Measurements from ENCODE around the gene MRNIP. TPM values are rescaled to one million over a fixed set of nuclear protein-coding genes. Genes with fewer than 3 reads are reported as not detected.

Gene MRNIP
- total RNA-seq, 4 donors from 2014 or later: 17.9 to 50.6 (median 34.3) TPM

DNA sequence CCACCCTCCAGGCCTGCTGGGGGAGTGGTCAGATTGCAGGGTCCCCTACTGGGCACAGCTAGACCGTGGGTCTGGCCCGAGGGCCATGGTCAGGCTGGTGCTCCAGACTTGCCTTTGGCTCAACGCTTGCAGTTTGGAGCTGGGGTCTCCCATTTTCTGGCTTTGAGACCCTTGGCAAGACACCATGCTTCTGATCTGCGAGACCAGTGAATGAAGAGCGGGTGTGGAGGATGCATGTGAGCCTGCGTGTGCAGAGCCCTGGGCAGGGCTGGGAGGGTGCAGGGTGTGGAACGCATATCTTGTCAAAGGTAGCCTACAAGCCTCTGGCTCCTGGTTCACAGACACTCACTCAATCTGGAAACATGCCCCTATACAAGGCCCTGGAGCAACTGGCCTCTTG is 6.1 kb upstream of the MRNIP start:
- Histone ChIP-seq H3K27me3 (no peaks in the 10 kb centered on the region), H3K4me1 (peaks cover 0 to 11% (median 3%) of the 10 kb centered on the region in 3 donors), H3K27ac (no peak overlapping the region), H3K36me3 (peaks cover 0 to 83% of the 10 kb centered on the region in 2 donors), H3K4me3 (no peak overlapping the region), H3K9me3 (no peaks in the 10 kb centered on the region)
- WGBS, 2 donors (ENCODE audit: low coverage in 1 of 2): 100% methylated on average over 1 of the region's 7 CpGs
- no peak for ATAC-seq
- TF ChIP-seq POLR2AphosphoS5 (IDR thresholded peaks at IDR 0.05) (no peak), EP300 (IDR thresholded peaks at IDR 0.05) (no peak), POLR2A (IDR thresholded peaks at IDR 0.05) (no peak)

- Histone ChIP-seq H3K9me3 (no peaks in the 10 kb centered on the region), H3K27me3 (no peaks in the 10 kb centered on the region), H3K4me1 (peaks cover 0 to 17% (median 6%) of the 10 kb centered on the region in 3 donors), H3K36me3 (peaks cover 0 to 72% of the 10 kb centered on the region in 2 donors), H3K27ac (no peak overlapping the region), H3K4me3 (no peak overlapping the region)
- TF ChIP-seq, protein P1, sequence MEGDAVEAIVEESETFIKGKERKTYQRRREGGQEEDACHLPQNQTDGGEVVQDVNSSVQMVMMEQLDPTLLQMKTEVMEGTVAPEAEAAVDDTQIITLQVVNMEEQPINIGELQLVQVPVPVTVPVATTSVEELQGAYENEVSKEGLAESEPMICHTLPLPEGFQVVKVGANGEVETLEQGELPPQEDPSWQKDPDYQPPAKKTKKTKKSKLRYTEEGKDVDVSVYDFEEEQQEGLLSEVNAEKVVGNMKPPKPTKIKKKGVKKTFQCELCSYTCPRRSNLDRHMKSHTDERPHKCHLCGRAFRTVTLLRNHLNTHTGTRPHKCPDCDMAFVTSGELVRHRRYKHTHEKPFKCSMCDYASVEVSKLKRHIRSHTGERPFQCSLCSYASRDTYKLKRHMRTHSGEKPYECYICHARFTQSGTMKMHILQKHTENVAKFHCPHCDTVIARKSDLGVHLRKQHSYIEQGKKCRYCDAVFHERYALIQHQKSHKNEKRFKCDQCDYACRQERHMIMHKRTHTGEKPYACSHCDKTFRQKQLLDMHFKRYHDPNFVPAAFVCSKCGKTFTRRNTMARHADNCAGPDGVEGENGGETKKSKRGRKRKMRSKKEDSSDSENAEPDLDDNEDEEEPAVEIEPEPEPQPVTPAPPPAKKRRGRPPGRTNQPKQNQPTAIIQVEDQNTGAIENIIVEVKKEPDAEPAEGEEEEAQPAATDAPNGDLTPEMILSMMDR (IDR thresholded peaks at IDR 0.05): no peak
- TF ChIP-seq POLR2AphosphoS5 (IDR thresholded peaks at IDR 0.05) (no peak), EP300 (IDR thresholded peaks at IDR 0.05) (no peak), POLR2A (IDR thresholded peaks at IDR 0.05) (no peak)
- WGBS, 2 donors (ENCODE audit: low coverage in 1 of 2): 58 to 100% methylated on average over 2 of the region's 31 CpGs
- ATAC-seq: no peak
These were observed 5.0 kb upstream of the MRNIP start for GRCh38 chr5:179863449-179864085.

GRCh38 chr5:179862891-179863290 is 4.3 kb upstream of the MRNIP start:
- peaks cover 0 to 19% (median 6%) of the 10 kb centered on the region in 3 donors for H3K4me1 ChIP-seq
- no peak overlapping the region for H3K4me3 ChIP-seq
- WGBS, 2 donors (ENCODE audit: low coverage in 1 of 2): 82 to 100% methylated on average over 1 to 7 of the region's 9 CpGs
- no peaks in the 10 kb centered on the region for H3K27me3 ChIP-seq
- no peak overlapping the region for H3K27ac ChIP-seq
- no peak for TF ChIP-seq EP300 (IDR thresholded peaks at IDR 0.05)
- no peak for TF ChIP-seq POLR2AphosphoS5 (IDR thresholded peaks at IDR 0.05)
- TF ChIP-seq POLR2A (IDR thresholded peaks at IDR 0.05): no peak
- TF ChIP-seq, protein P1 (IDR thresholded peaks at IDR 0.05): no peak
- ATAC-seq: no peak
- H3K9me3 ChIP-seq: no peaks in the 10 kb centered on the region
- peaks cover 0 to 65% of the 10 kb centered on the region in 2 donors for H3K36me3 ChIP-seq

DNA sequence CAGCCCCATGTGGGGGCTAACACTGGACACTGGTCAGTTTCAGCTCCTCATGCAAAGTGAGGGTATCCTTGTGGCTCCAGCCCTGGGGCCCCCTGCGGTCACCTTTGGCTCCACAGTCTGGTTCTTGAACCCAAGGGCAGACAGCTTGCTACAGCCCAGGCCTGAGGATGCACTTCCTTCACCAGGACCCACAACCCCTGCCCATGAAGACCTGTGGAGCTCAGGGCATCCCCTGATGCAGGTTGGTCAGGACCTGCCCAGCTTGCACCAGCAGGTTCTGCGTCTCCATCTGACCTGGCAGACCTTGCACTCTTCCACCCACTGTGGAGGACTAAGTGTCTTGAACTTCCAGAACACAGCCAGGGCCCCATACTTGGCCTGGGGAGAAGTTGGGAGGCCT is 3.7 kb upstream of the MRNIP start:
- no peak for TF ChIP-seq POLR2AphosphoS5 (IDR thresholded peaks at IDR 0.05)
- no peak for TF ChIP-seq POLR2A (IDR thresholded peaks at IDR 0.05)
- TF ChIP-seq EP300 (IDR thresholded peaks at IDR 0.05): no peak
- TF ChIP-seq, protein P1 (IDR thresholded peaks at IDR 0.05): no peak
- ATAC-seq: no peak
- Histone ChIP-seq H3K27me3 (no peaks in the 10 kb centered on the region), H3K9me3 (no peaks in the 10 kb centered on the region), H3K27ac (no peak overlapping the region), H3K36me3 (peaks cover 0 to 59% of the 10 kb centered on the region in 2 donors), H3K4me3 (no peak overlapping the region), H3K4me1 (peaks cover 0 to 25% (median 6%) of the 10 kb centered on the region in 3 donors)
- WGBS, 2 donors (ENCODE audit: low coverage in 1 of 2): 100% methylated on average over 1 of the region's 2 CpGs; no CpG with 5 or more reads in 1 of the 2 donors

GRCh38 chr5:179860301-179860700 is 1.7 kb upstream of the MRNIP start:
- Histone ChIP-seq H3K27ac (no peak overlapping the region), H3K27me3 (no peaks in the 10 kb centered on the region), H3K4me1 (peaks cover 0 to 41% (median 6%) of the 10 kb centered on the region in 3 donors), H3K36me3 (peaks cover 0 to 45% of the 10 kb centered on the region in 2 donors), H3K9me3 (no peaks in the 10 kb centered on the region), H3K4me3 (no peak overlapping the region)
- ATAC-seq: no peak
- TF ChIP-seq EP300 (IDR thresholded peaks at IDR 0.05): no peak
- no peak for TF ChIP-seq POLR2A (IDR thresholded peaks at IDR 0.05)
- TF ChIP-seq POLR2AphosphoS5 (IDR thresholded peaks at IDR 0.05): no peak
- TF ChIP-seq, protein P1 (IDR thresholded peaks at IDR 0.05): no peak
- 63 to 64% methylated on average over 10 of the region's 11 CpGs for WGBS, 2 donors (ENCODE audit: low coverage in 1 of 2)

Data from gastroesophageal sphincter (tissue), 4 donors.